B cell (primary cell): ENCODE results near the gene NIPAL1. TPM values are rescaled to one million over a fixed set of nuclear protein-coding genes. Genes with fewer than 3 reads are reported as not detected.

Source experiments
- ATAC-seq: fragments of 200-7000 bp; cut with Tn5 transposase; one replicate; pipeline ENCODE4 v1.10.0; 2021; ENCODE audit warnings: low read depth, mild to moderate bottlenecking, moderate number of reproducible peaks, moderate library complexity
- CTCF ChIA-PET: fragments of 350-600 bp; sonication (Branson Sonifier 250); formaldehyde crosslinking; loops from one replicate; lab custom pipeline; 2021; ENCODE audit warnings: antibody characterized with exemption, inconsistent platforms; lab: Charles Lee
- POLR2A ChIA-PET: fragments of 350-600 bp; sonication (Branson Sonifier 250); formaldehyde crosslinking; loops from one replicate; lab custom pipeline; 2021; ENCODE audit warnings: antibody characterized with exemption; lab: Charles Lee
- DNase-seq: peaks from one replicate; pipeline ENCODE4 v3.0.0; 2013
- H2AFZ ChIP-seq: 2 replicates; pipeline ENCODE4 v1.6.1; 2012; ENCODE audit warnings: mild to moderate bottlenecking, low read depth, low read length; ENCODE audit not compliant: insufficient read depth, poor library complexity, severe bottlenecking
- H3K27ac ChIP-seq, 2 donors: 1 replicate in 1 of 2; 2 replicates in 1 of 2; pipeline ENCODE4 v1.5.1; 2012 to 2013; ENCODE audit warnings: low read length in 2 of 2, mild to moderate bottlenecking in 2 of 2, moderate library complexity in 1 of 2
- H3K27me3 ChIP-seq, 4 experiments: fragments of 200-600 bp in 1 of 4; sonication (generic) in 1 of 4; replicated peaks in 1 of 4; 1 replicate in 2 of 4; 2 replicates in 2 of 4; pipeline versions ENCODE4 v1.6.1 to v1.7.0; 2013 to 2016; ENCODE audit warnings: low read length in 3 of 4, mild to moderate bottlenecking in 2 of 4, mixed read lengths in 1 of 4, moderate library complexity in 1 of 4; ENCODE audit not compliant: insufficient read depth in 4 of 4, control insufficient read depth in 3 of 4; ENCODE audit errors: control extremely low read depth in 1 of 4
- H3K36me3 ChIP-seq, 2 experiments: replicated peaks in 1 of 2; 1 replicate in 1 of 2; 2 replicates in 1 of 2; pipeline versions ENCODE4 v1.6.1 to v1.7.1; 2013; ENCODE audit warnings: low read length in 1 of 2; ENCODE audit not compliant: insufficient read depth in 2 of 2, control insufficient read depth in 1 of 2; ENCODE audit errors: control extremely low read depth in 1 of 2, extremely low read depth in 1 of 2
- H3K4me1 ChIP-seq, 2 donors: fragments of 200-600 bp in 1 of 2; sonication (generic) in 1 of 2; 1 replicate in 1 of 2; 2 replicates in 1 of 2; pipeline versions ENCODE4 v1.5.1 to v1.6.1; 2013 to 2017; ENCODE audit warnings: low read length in 2 of 2; ENCODE audit not compliant: control insufficient read depth in 2 of 2, insufficient read depth in 2 of 2
- H3K4me2 ChIP-seq: replicated peaks from 2 replicates; pipeline ENCODE3; 2012; ENCODE audit warnings: mild to moderate bottlenecking, low read depth, low read length; ENCODE audit not compliant: poor library complexity, severe bottlenecking
- H3K4me3 ChIP-seq, 5 experiments: fragments of 200-600 bp in 1 of 5; sonication (generic) in 1 of 5; 1 replicate in 3 of 5; 2 replicates in 2 of 5; pipeline versions ENCODE4 v1.5.1 to v1.7.0; 2011 to 2016; ENCODE audit warnings: low read length in 4 of 5, mild to moderate bottlenecking in 4 of 5, low read depth in 2 of 5, control low read depth in 1 of 5, moderate library complexity in 1 of 5; ENCODE audit not compliant: insufficient read depth in 1 of 5; ENCODE audit errors: control extremely low read depth in 1 of 5, extremely low read depth in 1 of 5
- H3K79me2 ChIP-seq: fragments of 200-600 bp; sonication (generic); one replicate; pipeline ENCODE4 v1.6.0; 2016; ENCODE audit warnings: low read length; ENCODE audit not compliant: control insufficient read depth, insufficient read depth
- H3K9ac ChIP-seq: fragments of 200-600 bp; sonication (generic); 2 replicates; pipeline ENCODE4 v1.6.1; 2017; ENCODE audit warnings: mild to moderate bottlenecking, low read length, moderate library complexity
- H3K9me3 ChIP-seq, 3 donors: one replicate each; pipeline versions ENCODE4 v1.6.1 to v1.7.1; 2013; ENCODE audit warnings: low read length in 2 of 3; ENCODE audit not compliant: control insufficient read depth in 2 of 3, insufficient read depth in 1 of 3; ENCODE audit errors: control extremely low read depth in 1 of 3
- H4K20me1 ChIP-seq: 2 replicates; pipeline ENCODE4 v1.6.0; 2012; ENCODE audit warnings: mild to moderate bottlenecking, low read length; ENCODE audit not compliant: insufficient read depth, control insufficient read depth, poor library complexity, severe bottlenecking
- H3K27ac Mint-ChIP-seq: one replicate; pipeline ENCODE4 v1.8.0; 2021; ENCODE audit warnings: mixed read lengths
- H3K27me3 Mint-ChIP-seq: one replicate; pipeline ENCODE4 v1.8.0; 2021; ENCODE audit warnings: mixed read lengths
- H3K4me1 Mint-ChIP-seq: one replicate; pipeline ENCODE4 v1.8.0; 2021; ENCODE audit warnings: mixed read lengths
- H3K4me3 Mint-ChIP-seq: one replicate; pipeline ENCODE4 v1.8.0; 2021; ENCODE audit warnings: mixed read lengths
- H3K9me3 Mint-ChIP-seq: one replicate; pipeline ENCODE4 v1.8.0; 2022; ENCODE audit warnings: mixed read lengths; ENCODE audit not compliant: insufficient read depth
- EZH2 ChIP-seq: IDR thresholded peaks from 2 replicates; pipeline ENCODE4 v1.6.1; 2012; ENCODE audit warnings: borderline replicate concordance, low read depth, mild to moderate bottlenecking, moderate library complexity, low read length; ENCODE audit not compliant: insufficient read depth, poor library complexity, severe bottlenecking
- WGBS: methylation state at CpG from one replicate; pipeline ENCODE4 v1.1.5; 2013; ENCODE audit warnings: missing lambda C conversion rate; ENCODE audit not compliant: insufficient coverage; 5-methylcytosine and 5-hydroxymethylcytosine counted together
- intact Hi-C: fragments of 100-400 bp; cut with micrococcal nuclease; formaldehyde crosslinking; loops from one replicate; pipeline ENCODE4 v1.10.0; 2022
- polyA plus RNA-seq: library from polyadenylated mRNA; depleted of rRNA; stranded (reverse); fragments of >200 nt; gene quantifications from 2 replicates; pipeline ENCODE4 v1.2.3, GENCODE V29; 2012
- total RNA-seq, 2 donors: library from RNA; stranded (reverse); fragments of 120-200 nt in 1 of 2; gene quantifications; 1 replicate in 1 of 2; 2 replicates in 1 of 2; pipeline versions ENCODE4 v1.2.3 to v1.2.4, GENCODE V29; 2013 to 2022
- TF ChIP-seq, protein P1 (sequence below): fragments of 200-600 bp; IDR thresholded peaks from one replicate; pipeline ENCODE4 v1.8.0; 2022; ENCODE audit warnings: antibody characterized with exemption, mild to moderate bottlenecking

NIPAL1 gene
- total and polyA plus RNA-seq, 2 donors (not counting 1 experiment from before 2014, with no cell fraction given), result 0.24 to 1.1 TPM

DNA sequence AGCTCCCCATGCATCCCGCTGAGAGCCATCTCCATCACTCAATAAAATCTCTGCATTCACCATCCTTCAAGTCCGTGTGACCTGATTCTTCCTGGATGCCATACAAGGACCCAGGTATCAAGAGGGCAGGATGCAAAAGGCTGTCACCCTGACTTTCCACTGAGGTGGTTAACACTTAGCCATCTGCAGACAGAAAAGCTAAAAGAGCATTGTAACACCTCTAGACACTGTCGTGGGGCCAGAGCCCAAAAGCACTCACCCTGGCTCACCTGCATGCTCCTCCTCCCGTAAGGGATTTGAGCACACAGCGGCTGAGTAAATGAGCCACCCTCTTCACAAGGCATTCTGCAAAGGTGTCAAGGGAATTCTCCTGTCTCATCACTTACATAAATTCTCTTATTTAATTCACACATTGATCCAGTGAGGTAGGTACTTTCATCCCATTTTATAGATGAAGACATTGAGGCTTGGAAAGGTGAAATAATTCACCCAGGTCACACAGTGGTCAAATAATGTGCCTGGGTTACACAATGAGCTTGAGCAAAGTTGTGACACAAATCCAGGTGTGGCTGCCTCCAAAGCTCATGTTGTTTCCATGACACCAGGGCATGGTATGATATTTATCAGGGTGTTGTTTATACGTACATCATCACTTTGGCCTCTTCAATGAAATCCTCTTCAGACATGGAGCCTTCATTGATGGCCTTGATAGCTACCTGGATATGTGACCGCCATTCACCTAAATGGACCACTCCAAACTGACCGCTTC, 69.4 kb downstream of the NIPAL1 start:
- no peaks in the 10 kb centered on the region for H3K36me3 ChIP-seq

More for the DNA sequence above, 69.4 kb downstream of the NIPAL1 start:
- CTCF ChIA-PET, result interaction anchor here (0.7 to 14.4 kb wide), 23 partner anchors 10 to 417 kb away, joined by 3 to 218 read pairs (median 4); partner anchors contain the start of genes CNGA1 and NIPAL1
- H3K9me3 Mint-ChIP-seq, result no peaks in the 10 kb centered on the region
- POLR2A ChIA-PET, result no interaction called here
- Histone ChIP-seq H2AFZ (no peak overlapping the region), H3K27ac (no peak overlapping the region), H3K4me1 (no peaks in the 10 kb centered on the region), H3K9me3 (peaks cover 0 to 1% (median 0%) of the 10 kb centered on the region in 3 donors), H4K20me1 (no peaks in the 10 kb centered on the region), H3K27me3 (no peaks in the 10 kb centered on the region), H3K79me2 (no peaks in the 10 kb centered on the region), H3K9ac (no peak overlapping the region), H3K4me3 (no peak overlapping the region), H3K4me2 (no peak overlapping the region)
- no peak for DNase-seq
- TF ChIP-seq, protein P1, sequence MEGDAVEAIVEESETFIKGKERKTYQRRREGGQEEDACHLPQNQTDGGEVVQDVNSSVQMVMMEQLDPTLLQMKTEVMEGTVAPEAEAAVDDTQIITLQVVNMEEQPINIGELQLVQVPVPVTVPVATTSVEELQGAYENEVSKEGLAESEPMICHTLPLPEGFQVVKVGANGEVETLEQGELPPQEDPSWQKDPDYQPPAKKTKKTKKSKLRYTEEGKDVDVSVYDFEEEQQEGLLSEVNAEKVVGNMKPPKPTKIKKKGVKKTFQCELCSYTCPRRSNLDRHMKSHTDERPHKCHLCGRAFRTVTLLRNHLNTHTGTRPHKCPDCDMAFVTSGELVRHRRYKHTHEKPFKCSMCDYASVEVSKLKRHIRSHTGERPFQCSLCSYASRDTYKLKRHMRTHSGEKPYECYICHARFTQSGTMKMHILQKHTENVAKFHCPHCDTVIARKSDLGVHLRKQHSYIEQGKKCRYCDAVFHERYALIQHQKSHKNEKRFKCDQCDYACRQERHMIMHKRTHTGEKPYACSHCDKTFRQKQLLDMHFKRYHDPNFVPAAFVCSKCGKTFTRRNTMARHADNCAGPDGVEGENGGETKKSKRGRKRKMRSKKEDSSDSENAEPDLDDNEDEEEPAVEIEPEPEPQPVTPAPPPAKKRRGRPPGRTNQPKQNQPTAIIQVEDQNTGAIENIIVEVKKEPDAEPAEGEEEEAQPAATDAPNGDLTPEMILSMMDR, result no peak
- TF ChIP-seq EZH2, result no peak
- H3K4me3 Mint-ChIP-seq, result no peak overlapping the region
- intact Hi-C loops, result loop anchor here (5.0 kb wide), 3 partner anchors 69 to 399 kb away; partner anchors contain the start of genes CNGA1, NFXL1 and NIPAL1
- H3K4me1 Mint-ChIP-seq, result no peaks in the 10 kb centered on the region
- ATAC-seq, result no peak
- peaks cover 15% of the 10 kb centered on the region for H3K27me3 Mint-ChIP-seq
- no peak overlapping the region for H3K27ac Mint-ChIP-seq
- WGBS, result 67% methylated on average over 5 of the region's 8 CpGs

Other genes starting within 250 kb of the NIPAL1 start
- 0.25 TPM in 1 of 2 replicates, not detected in the other for gene CORIN, start 178.7 kb upstream of the NIPAL1 start, total RNA-seq
- not detected in 2 replicates for gene CORIN, start 178.7 kb upstream of the NIPAL1 start, polyA plus RNA-seq
- gene NFXL1, start 102.2 kb upstream of the NIPAL1 start, total RNA-seq, result 16.5 and 16.6 TPM in 2 replicates
- gene NFXL1, start 102.2 kb upstream of the NIPAL1 start, polyA plus RNA-seq, result 5.8 and 6.3 TPM in 2 replicates
- not detected in 2 replicates for gene CNGA1, start 91 bp upstream of the NIPAL1 start, total RNA-seq
- gene CNGA1, start 91 bp upstream of the NIPAL1 start, polyA plus RNA-seq, result not detected in 2 replicates
- gene TXK, start 117.5 kb downstream of the NIPAL1 start, total RNA-seq, result 0.79 and 2.5 TPM in 2 replicates
- 1.1 and 2.2 TPM in 2 replicates for gene TXK, start 117.5 kb downstream of the NIPAL1 start, polyA plus RNA-seq